ENCODE data around the gene KCNJ1. TPM values are rescaled to one million over a fixed set of nuclear protein-coding genes. Genes with fewer than 3 reads are reported as not detected.

Gene KCNJ1
- total and polyA plus RNA-seq, 2 donors (not counting 3 experiments of a cell fraction or from before 2014, with no cell fraction given): not detected

- no peaks in the 10 kb centered on the region for H4K20me1 ChIP-seq (replicated peaks; ENCODE audit: control insufficient read depth, extremely low read depth, insufficient read depth, low read length)
- no peak overlapping the region for H3K4me3 ChIP-seq (replicated peaks in 1 of 3; ENCODE audit: insufficient read depth in 1 of 3, low read depth in 1 of 3, low read length in 3 of 3)
- H3K79me2 ChIP-seq (ENCODE audit: control insufficient read depth, insufficient read depth, low read length): no peaks in the 10 kb centered on the region
- CTCF ChIA-PET: interaction anchor here (0.8 to 2.5 kb wide), 9 partner anchors 9 to 699 kb away, joined by 3 to 19 read pairs (median 6); no protein-coding TSS in a partner anchor
- FAIRE-seq (no peak), DNase-seq (ENCODE audit: low read depth, low spot score) (no peak)
- no TSS peak for BruUV-seq (replicated peaks)
- H3K27me3 ChIP-seq (ENCODE audit: control insufficient read depth in 2 of 2, insufficient read depth in 2 of 2, low read length in 2 of 2): no peaks in the 10 kb centered on the region
- no peak overlapping the region for H3K4me2 ChIP-seq (ENCODE audit: insufficient read depth, low read length)
- no peak overlapping the region for H3K9ac ChIP-seq (replicated peaks; ENCODE audit: extremely low read depth, insufficient read depth, low read length)
- dilution Hi-C loops (cut with MboI; ENCODE audit: extremely low pct_ligation_motif_present, low sequenced_read_pairs): no loop called here
- TF ChIP-seq JUN (IDR thresholded peaks at IDR 0.05; ENCODE audit: borderline replicate concordance, insufficient read depth, insufficient read length, low read depth) (no peak), MAX (IDR thresholded peaks at IDR 0.05; ENCODE audit: insufficient read depth, insufficient read length) (no peak), POLR2AphosphoS5 (IDR thresholded peaks at IDR 0.05; ENCODE audit: insufficient read depth, low read depth, low read length) (no peak), GATA2 (IDR thresholded peaks at IDR 0.05; ENCODE audit: insufficient read depth, insufficient read length, low read depth, low read length) (no peak), CTCF (IDR thresholded peaks at IDR 0.05; ENCODE audit: extremely low read depth in 1 of 2, insufficient read depth in 1 of 2, low read depth in 1 of 2, low read length in 2 of 2) (no peak), FOS (IDR thresholded peaks at IDR 0.05; ENCODE audit: borderline replicate concordance, insufficient read depth, low read length) (no peak), EZH2 (IDR thresholded peaks at IDR 0.05; ENCODE audit: borderline replicate concordance, low read depth, low read length, severe bottlenecking) (no peak), MYC (IDR thresholded peaks at IDR 0.05; ENCODE audit: low read depth, low read length) (no peak), POLR2A (IDR thresholded peaks at IDR 0.05; ENCODE audit: low read depth, low read length) (no peak)
- no peaks in the 10 kb centered on the region for H3K36me3 ChIP-seq (ENCODE audit: control insufficient read depth in 2 of 2, extremely low read depth in 1 of 2, insufficient read depth in 2 of 2, low read length in 2 of 2)
- POLR2A ChIA-PET: no interaction called here
- intact Hi-C loops (cut with micrococcal nuclease): no loop called here
- H3K4me1 ChIP-seq (ENCODE audit: control insufficient read depth, extremely low read depth, insufficient read depth, low read length): no peaks in the 10 kb centered on the region
- H3K27ac ChIP-seq (ENCODE audit: insufficient read depth, low read depth, low read length): no peak overlapping the region
- no peaks in the 10 kb centered on the region for H3K9me3 ChIP-seq (replicated peaks; ENCODE audit: control insufficient read depth, insufficient read depth, low read length)
- no peak overlapping the region for H2AFZ ChIP-seq (ENCODE audit: low read depth, low read length)
- H3K9me1 ChIP-seq (replicated peaks; ENCODE audit: control insufficient read depth, extremely low read depth, insufficient read depth, low read length): no peaks in the 10 kb centered on the region
Observed at GRCh38 chr11:128857341-128857740, 9.8 kb downstream of the KCNJ1 start.
